Endothelial cell of umbilical vein (primary cell): ENCODE measurements around the gene ATP6V0D1. TPM values are rescaled to one million over a fixed set of nuclear protein-coding genes. Genes with fewer than 3 reads are reported as not detected.
A peak's percentile ranks its signal among the peaks of the same experiment; 100 is the strongest.

Experiments used
- Bru-seq: library from RNA; stranded (reverse); fragments of 400-500 nt; gene quantifications from one replicate; lab custom pipeline; 2021; lab: Mats Ljungman, UMichigan
- BruChase-seq, 2 experiments: library from RNA; stranded (reverse); fragments of 400-500 nt; gene quantifications; one replicate each; lab custom pipeline; 2021; lab: Mats Ljungman, UMichigan
- BruUV-seq: library from RNA; stranded (reverse); fragments of 400-500 nt; replicated peaks from 2 replicates; lab custom pipeline; 2021; lab: Mats Ljungman, UMichigan
- CTCF ChIA-PET: fragments of 300-600, 350-600 bp; sonication (Branson Sonifier 250); formaldehyde crosslinking; loops from one replicate; lab custom pipeline; 2021; ENCODE audit warnings: antibody characterized with exemption, inconsistent platforms; lab: Charles Lee
- POLR2A ChIA-PET: fragments of 300-600, 350-600 bp; sonication (Branson Sonifier 250); formaldehyde crosslinking; loops from one replicate; lab custom pipeline; 2021; ENCODE audit warnings: antibody characterized with exemption, inconsistent platforms; lab: Charles Lee
- DNase-seq: peaks from one replicate; pipeline ENCODE4 v3.0.0-alpha.2; 2011; ENCODE audit warnings: low read depth, low spot score
- FAIRE-seq: peaks from 2 replicates; lab custom pipeline; 2011; peaks lifted over from hg19 to GRCh38; lab: Jason Lieb, UNC
- H2AFZ ChIP-seq: 2 replicates; pipeline ENCODE4 v1.6.0; 2012; ENCODE audit warnings: low read depth, low read length, control low read depth, inconsistent platforms
- H3K27ac ChIP-seq: 2 replicates; pipeline ENCODE4 v1.5.1; 2011; ENCODE audit warnings: low read depth, mild to moderate bottlenecking, control low read depth, low read length, moderate library complexity; ENCODE audit not compliant: insufficient read depth
- H3K27me3 ChIP-seq, 2 experiments: 2 replicates each; pipeline versions ENCODE4 v1.6.0 to v1.6.1; 2011; ENCODE audit warnings: low read length in 2 of 2, mixed read lengths in 1 of 2; ENCODE audit not compliant: control insufficient read depth in 2 of 2, insufficient read depth in 2 of 2
- H3K36me3 ChIP-seq, 2 experiments: 2 replicates in 1 of 2; 3 replicates in 1 of 2; pipeline ENCODE4 v1.5.1; 2011; ENCODE audit warnings: low read length in 2 of 2, mild to moderate bottlenecking in 1 of 2, moderate library complexity in 1 of 2; ENCODE audit not compliant: control insufficient read depth in 2 of 2, insufficient read depth in 2 of 2; ENCODE audit errors: extremely low read depth in 1 of 2
- H3K4me1 ChIP-seq: 3 replicates; pipeline ENCODE4 v1.5.1; 2011; ENCODE audit warnings: mild to moderate bottlenecking, low read length; ENCODE audit not compliant: control insufficient read depth, insufficient read depth; ENCODE audit errors: extremely low read depth
- H3K4me2 ChIP-seq: 2 replicates; pipeline ENCODE4 v1.6.1; 2011; ENCODE audit warnings: low read length, control low read depth, mixed read lengths; ENCODE audit not compliant: insufficient read depth
- H3K4me3 ChIP-seq, 3 experiments: fragments of 200-600 bp in 1 of 3; sonication (generic), shearing (Covaris generic) in 1 of 3; replicated peaks in 1 of 3; 2 replicates each; pipeline ENCODE4 v1.5.1; 2011 to 2016; ENCODE audit warnings: control low read depth in 3 of 3, low read length in 3 of 3, mild to moderate bottlenecking in 2 of 3, inconsistent platforms in 1 of 3, low read depth in 1 of 3, moderate library complexity in 1 of 3; ENCODE audit not compliant: insufficient read depth in 1 of 3
- H3K79me2 ChIP-seq: 2 replicates; pipeline ENCODE4 v1.6.0; 2012; ENCODE audit warnings: low read length, inconsistent platforms; ENCODE audit not compliant: control insufficient read depth, insufficient read depth
- H3K9ac ChIP-seq: replicated peaks from 2 replicates; pipeline ENCODE3; 2011; ENCODE audit warnings: low read length, control low read depth; ENCODE audit not compliant: insufficient read depth; ENCODE audit errors: extremely low read depth
- H3K9me1 ChIP-seq: replicated peaks from 3 replicates; pipeline ENCODE4 v1.6.0; 2011; ENCODE audit warnings: mild to moderate bottlenecking, low read length; ENCODE audit not compliant: control insufficient read depth, insufficient read depth; ENCODE audit errors: extremely low read depth
- H3K9me3 ChIP-seq: replicated peaks from 2 replicates; pipeline ENCODE4 v1.5.1; 2012; ENCODE audit warnings: low read length, inconsistent platforms; ENCODE audit not compliant: control insufficient read depth, insufficient read depth
- H4K20me1 ChIP-seq: replicated peaks from 2 replicates; pipeline ENCODE3; 2011; ENCODE audit warnings: mild to moderate bottlenecking, low read length; ENCODE audit not compliant: control insufficient read depth, insufficient read depth; ENCODE audit errors: extremely low read depth
- EZH2 ChIP-seq: IDR thresholded peaks from 2 replicates; pipeline ENCODE4 v1.6.1; 2012; ENCODE audit warnings: borderline replicate concordance, low read depth, mild to moderate bottlenecking, moderate library complexity, low read length, inconsistent platforms; ENCODE audit not compliant: severe bottlenecking
- FOS ChIP-seq: IDR thresholded peaks from 2 replicates; pipeline ENCODE4 v1.6.1; 2011; ENCODE audit warnings: mild to moderate bottlenecking, low read length, moderate library complexity, borderline replicate concordance; ENCODE audit not compliant: insufficient read depth
- GATA2 ChIP-seq: IDR thresholded peaks from 2 replicates; pipeline ENCODE4 v1.7.0; 2011; ENCODE audit warnings: low read depth, mild to moderate bottlenecking, moderate library complexity, mixed read lengths, low read length; ENCODE audit not compliant: insufficient read length, insufficient read depth
- JUN ChIP-seq: IDR thresholded peaks from 2 replicates; pipeline ENCODE4 v1.6.1; 2011; ENCODE audit warnings: borderline replicate concordance, low read depth; ENCODE audit not compliant: insufficient read length, insufficient read depth
- MYC ChIP-seq: IDR thresholded peaks from one replicate; pipeline ENCODE4 v1.6.1; 2011; ENCODE audit warnings: mild to moderate bottlenecking, low read depth, low read length
- POLR2A ChIP-seq: IDR thresholded peaks from 2 replicates; pipeline ENCODE4 v1.6.1; 2012; ENCODE audit warnings: low read depth, mild to moderate bottlenecking, control low read depth, low read length
- POLR2AphosphoS5 ChIP-seq: IDR thresholded peaks from 2 replicates; pipeline ENCODE4 v1.6.1; 2012; ENCODE audit warnings: low read depth, mild to moderate bottlenecking, control low read depth, low read length, moderate library complexity; ENCODE audit not compliant: insufficient read depth
- dilution Hi-C: fragments of 300-500 bp; cut with MboI; formaldehyde crosslinking; loops from one replicate; pipeline ENCODE4 v1.15.0; 2019; ENCODE audit warnings: low sequenced_read_pairs; ENCODE audit not compliant: extremely low pct_ligation_motif_present
- intact Hi-C: fragments of 100-400 bp; cut with micrococcal nuclease; formaldehyde crosslinking; loops from one replicate; pipeline ENCODE4 v1.10.0; 2022
- long read RNA-seq: library from polyadenylated mRNA; stranded (forward); transcript quantifications from one replicate; pipeline ENCODE4 v2.0.0, GENCODE V29; 2021
- polyA minus RNA-seq, 3 experiments: library from RNA; depleted of rRNA, polyadenylated mRNA; stranded (reverse); fragments of >200 nt; gene quantifications; 1 replicate in 1 of 3; 2 replicates in 2 of 3; pipeline ENCODE4 v1.2.3, GENCODE V29; 2011
- polyA plus RNA-seq, 4 experiments: library from polyadenylated mRNA; depleted of rRNA in 3 of 4; stranded (reverse) in 3 of 4; unstranded in 1 of 4; fragments of >200 nt; gene quantifications; 2 replicates each; pipeline versions ENCODE4 v1.2.1 to v1.2.3, GENCODE V29; 2011 to 2012; ENCODE audit warnings: missing spikeins in 1 of 4
- total RNA-seq: library from RNA; stranded (reverse); gene quantifications from 2 replicates; pipeline ENCODE4 v1.2.3, GENCODE V29; 2021
- TF ChIP-seq, protein P1 (sequence below): IDR thresholded peaks from 2 replicates; pipeline ENCODE4 v1.6.1; 2011; ENCODE audit not compliant: insufficient read depth, insufficient read length
- TF ChIP-seq, protein P2 (sequence below), 2 donors: IDR thresholded peaks; 1 replicate in 1 of 2; 2 replicates in 1 of 2; pipeline ENCODE4 v1.5.1; 2011; ENCODE audit warnings: low read length in 2 of 2, mild to moderate bottlenecking in 2 of 2, moderate library complexity in 2 of 2, control low read depth in 1 of 2, inconsistent platforms in 1 of 2, low read depth in 1 of 2; ENCODE audit not compliant: insufficient read depth in 1 of 2; ENCODE audit errors: extremely low read depth in 1 of 2

The ATP6V0D1 gene
- total RNA-seq (77.1 and 82.8 TPM in 2 replicates), polyA plus RNA-seq (232 and 254 TPM in 2 replicates), polyA minus RNA-seq (213 and 277 TPM in 2 replicates), Bru-seq, nascent RNA (percentile 64 among the genes with signal in this experiment), BruChase-seq, experiment 1, labeled RNA remaining after a 6-hour chase (percentile 84 among the genes with signal in this experiment), BruChase-seq, experiment 2, labeled RNA remaining after a 2-hour chase (percentile 80 among the genes with signal in this experiment)
- polyA plus RNA-seq (2011; cell fraction: cytosol; rRNA removed): 157 and 178 TPM in 2 replicates
- 77.5 and 83.5 TPM in 2 replicates for polyA plus RNA-seq (2011; cell fraction: nucleus; rRNA removed)
- 133 and 143 TPM in 2 replicates for polyA plus RNA-seq (2012)
- 89.4 TPM for polyA minus RNA-seq (2011; cell fraction: cytosol; rRNA and poly(A)+ RNA removed)
- polyA minus RNA-seq (2011; cell fraction: nucleus; rRNA and poly(A)+ RNA removed): 35.4 and 43.4 TPM in 2 replicates
- long read RNA-seq, transcript ATP6V0D1-211 (6 exons, 905 nt): minor isoform, 11 of 405 reads
- long read RNA-seq, transcript ATP6V0D1-201 (8 exons, 1,716 nt): major isoform, 370 of 405 reads
- long read RNA-seq, partial matches to known transcripts: 10 of 405 reads
- long read RNA-seq, other reads (novel, unspliced or antisense): 14 of 405 reads

DNA sequence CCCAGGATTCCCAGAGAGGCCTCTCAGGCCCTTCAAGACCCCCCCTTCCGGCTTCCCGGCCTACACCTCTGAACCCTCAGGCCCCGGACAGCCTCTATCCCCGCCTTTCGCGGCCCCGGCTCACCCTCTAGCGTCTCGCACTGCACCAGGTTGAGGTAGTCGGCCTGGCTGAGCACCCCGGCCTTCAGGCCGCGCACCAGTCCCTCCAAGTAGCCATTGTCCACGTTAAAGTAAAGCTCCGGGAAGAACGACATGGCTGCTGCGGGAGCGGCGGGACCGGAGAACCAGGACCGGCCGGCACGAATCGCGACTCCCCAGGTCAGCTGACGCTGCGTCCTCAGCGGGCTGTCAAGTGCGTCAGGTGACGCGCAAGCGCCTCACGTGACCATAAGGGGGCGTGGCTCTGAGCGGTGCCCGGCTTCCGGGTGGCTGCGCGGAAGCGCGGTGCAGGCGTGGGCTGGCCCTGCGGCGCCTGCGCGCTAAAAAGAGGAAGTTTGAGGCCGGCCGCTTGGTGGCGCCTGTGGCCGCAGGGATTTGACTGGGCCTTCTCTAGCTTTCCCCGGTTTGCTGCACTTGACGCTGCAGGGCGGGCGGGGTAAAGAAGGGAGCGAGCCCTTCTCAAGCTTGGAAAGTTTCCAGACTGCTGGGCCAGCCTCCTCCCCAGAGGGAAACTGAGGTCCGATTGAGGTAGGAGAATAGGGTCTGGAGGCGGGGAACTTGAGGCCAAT, at the start of gene ATP6V0D1:
Gene ATP6V0D1, minus strand, starts transcription at position 325 of the 728 bp plus-strand sequence. Its CDS starts 71 bp downstream, at position 254.
- Histone ChIP-seq H3K9me1 (no peaks in the 10 kb centered on the region), H3K4me1 (peaks cover 22% of the 10 kb centered on the region), H2AFZ (peak within 1 kb of the TSS; percentile 83), H3K9ac (peak within 1 kb of the TSS; percentile 87), H3K4me3 (peak within 1 kb of the TSS; percentile 69 to 80 (median 77)), H3K27me3 (no peaks in the 10 kb centered on the region), H3K27ac (peak within 1 kb of the TSS; percentile 73), H3K9me3 (no peaks in the 10 kb centered on the region), H3K36me3 (no peaks in the 10 kb centered on the region), H3K4me2 (peak within 1 kb of the TSS; percentile 90), H3K79me2 (peaks cover 24% of the 10 kb centered on the region), H4K20me1 (peaks cover 2% of the 10 kb centered on the region)
- ChIA-PET CTCF (interaction anchor here (0.6 to 6.1 kb wide), 18 partner anchors 10 to 325 kb away, joined by 3 to 133 read pairs (median 5); partner anchors contain the start of genes RANBP10, RIPOR1 and TSNAXIP1), POLR2A (interaction anchor here (0.7 kb wide), 1 partner anchor 53 kb away, joined by 3 read pairs; no protein-coding TSS in a partner anchor)
- intact Hi-C loops (loop anchor here (1.0 kb wide), 2 partner anchors 13 to 33 kb away; no protein-coding TSS in a partner anchor), dilution Hi-C loops (no loop called here)
- no TSS peak for BruUV-seq
- peak; percentile 99 for DNase-seq
- TF ChIP-seq FOS (no peak), EZH2 (no peak), MYC (no peak), JUN (no peak), POLR2AphosphoS5 (peak; percentile 86), GATA2 (no peak), POLR2A (peak; percentile 74)
- TF ChIP-seq, protein P1, sequence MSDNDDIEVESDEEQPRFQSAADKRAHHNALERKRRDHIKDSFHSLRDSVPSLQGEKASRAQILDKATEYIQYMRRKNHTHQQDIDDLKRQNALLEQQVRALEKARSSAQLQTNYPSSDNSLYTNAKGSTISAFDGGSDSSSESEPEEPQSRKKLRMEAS: peak; percentile 100
- TF ChIP-seq, protein P2, sequence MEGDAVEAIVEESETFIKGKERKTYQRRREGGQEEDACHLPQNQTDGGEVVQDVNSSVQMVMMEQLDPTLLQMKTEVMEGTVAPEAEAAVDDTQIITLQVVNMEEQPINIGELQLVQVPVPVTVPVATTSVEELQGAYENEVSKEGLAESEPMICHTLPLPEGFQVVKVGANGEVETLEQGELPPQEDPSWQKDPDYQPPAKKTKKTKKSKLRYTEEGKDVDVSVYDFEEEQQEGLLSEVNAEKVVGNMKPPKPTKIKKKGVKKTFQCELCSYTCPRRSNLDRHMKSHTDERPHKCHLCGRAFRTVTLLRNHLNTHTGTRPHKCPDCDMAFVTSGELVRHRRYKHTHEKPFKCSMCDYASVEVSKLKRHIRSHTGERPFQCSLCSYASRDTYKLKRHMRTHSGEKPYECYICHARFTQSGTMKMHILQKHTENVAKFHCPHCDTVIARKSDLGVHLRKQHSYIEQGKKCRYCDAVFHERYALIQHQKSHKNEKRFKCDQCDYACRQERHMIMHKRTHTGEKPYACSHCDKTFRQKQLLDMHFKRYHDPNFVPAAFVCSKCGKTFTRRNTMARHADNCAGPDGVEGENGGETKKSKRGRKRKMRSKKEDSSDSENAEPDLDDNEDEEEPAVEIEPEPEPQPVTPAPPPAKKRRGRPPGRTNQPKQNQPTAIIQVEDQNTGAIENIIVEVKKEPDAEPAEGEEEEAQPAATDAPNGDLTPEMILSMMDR (IDR thresholded peaks at IDR 0.05; ENCODE audit: extremely low read depth in 1 of 2, insufficient read depth in 1 of 2, low read depth in 1 of 2, low read length in 2 of 2): peak; percentile 96
- FAIRE-seq: peak; percentile 97
